ENCODE data around the gene RAPGEF1.
A peak's percentile ranks its signal among the peaks of the same experiment; 100 is the strongest.

The RAPGEF1 gene

GRCh38 chr9:131559421-131560000 lies 180.4 kb downstream of the RAPGEF1 start:
- DNase-seq (ENCODE audit: low read depth): no peak

- DNase-seq (ENCODE audit: low read depth): no peak
These were observed 181.9 kb downstream of the RAPGEF1 start for GRCh38 chr9:131557855-131558548.

- DNase-seq (ENCODE audit: low read depth): no peak
These were observed 183.8 kb downstream of the RAPGEF1 start for GRCh38 chr9:131555841-131556673.

- DNase-seq (ENCODE audit: low read depth): no peak
These were observed 185.0 kb downstream of the RAPGEF1 start for GRCh38 chr9:131554843-131555351.

- no peak for DNase-seq (ENCODE audit: low read depth)
These were observed 185.6 kb downstream of the RAPGEF1 start for GRCh38 chr9:131554087-131554842.

GRCh38 chr9:131552030-131552429 lies 187.8 kb downstream of the RAPGEF1 start:
- no peak for DNase-seq (ENCODE audit: low read depth)

- DNase-seq (ENCODE audit: low read depth): peak; percentile 37
These were observed 189.4 kb downstream of the RAPGEF1 start for GRCh38 chr9:131550465-131550864.

- DNase-seq (ENCODE audit: low read depth): peak; percentile 45
These were observed 190.7 kb downstream of the RAPGEF1 start for GRCh38 chr9:131549186-131549585.

- DNase-seq (ENCODE audit: low read depth): peak; percentile 8
These were observed 193.4 kb downstream of the RAPGEF1 start for GRCh38 chr9:131546336-131547084.

GRCh38 chr9:131545786-131546335 lies 194.0 kb downstream of the RAPGEF1 start:
- no peak for DNase-seq (ENCODE audit: low read depth)

- no peak for DNase-seq (ENCODE audit: low read depth)
These were observed 194.7 kb downstream of the RAPGEF1 start, which contains the start of gene PRRT1B for GRCh38 chr9:131545003-131545785. Gene PRRT1B, plus strand, starts transcription at chr9:131545523. Its CDS starts 93 bp downstream, at chr9:131545616.

- DNase-seq (ENCODE audit: low read depth): peak; percentile 11
These were observed 196.7 kb downstream of the RAPGEF1 start for GRCh38 chr9:131543141-131543540.

- DNase-seq (ENCODE audit: low read depth): no peak
These were observed 200.5 kb downstream of the RAPGEF1 start for GRCh38 chr9:131539223-131539923.

GRCh38 chr9:131537946-131538345 lies 201.9 kb downstream of the RAPGEF1 start:
- no peak for DNase-seq (ENCODE audit: low read depth)

GRCh38 chr9:131534721-131535237 lies 205.1 kb downstream of the RAPGEF1 start:
- no peak for DNase-seq (ENCODE audit: low read depth)

- DNase-seq (ENCODE audit: low read depth): peak; percentile 66
These were observed 208.7 kb downstream of the RAPGEF1 start, which contains the start of gene UCK1 for GRCh38 chr9:131530920-131531832. Gene UCK1, minus strand, starts transcription at chr9:131531263. Its CDS starts 89 bp downstream, at chr9:131531174.

- DNase-seq (ENCODE audit: low read depth): peak; percentile 21
These were observed 209.3 kb downstream of the RAPGEF1 start for GRCh38 chr9:131530546-131530919.
